CD14-positive monocyte (primary cell): Measurements from ENCODE around the gene TRMT112. TPM values are rescaled to one million over a fixed set of nuclear protein-coding genes. Genes with fewer than 3 reads are reported as not detected.

Source experiments
- DNase-seq, 3 donors: peaks; one replicate each; pipeline ENCODE4 v3.0.0-alpha.2; 2011 to 2022
- H2AFZ ChIP-seq: 2 replicates; pipeline ENCODE4 v1.6.0; 2012; ENCODE audit warnings: mild to moderate bottlenecking, low read depth, low read length, inconsistent platforms; ENCODE audit not compliant: insufficient read depth, poor library complexity, severe bottlenecking
- H3K27ac ChIP-seq, 2 donors: 1 replicate in 1 of 2; 2 replicates in 1 of 2; pipeline ENCODE4 v1.5.1; 2012 to 2013; ENCODE audit warnings: low read length in 2 of 2, control low read depth in 1 of 2, inconsistent platforms in 1 of 2, low read depth in 1 of 2, mild to moderate bottlenecking in 1 of 2
- H3K27me3 ChIP-seq, 2 donors: one replicate each; pipeline versions ENCODE4 v1.6.0 to v1.6.1; 2011 to 2013; ENCODE audit warnings: low read length in 2 of 2; ENCODE audit not compliant: control insufficient read depth in 2 of 2, insufficient read depth in 2 of 2
- H3K36me3 ChIP-seq, 2 donors: replicated peaks in 1 of 2; 1 replicate in 1 of 2; 2 replicates in 1 of 2; pipeline versions ENCODE4 v1.5.1 to v1.6.1; 2012 to 2013; ENCODE audit warnings: low read length in 2 of 2, control low read depth in 1 of 2, inconsistent platforms in 1 of 2, mild to moderate bottlenecking in 1 of 2; ENCODE audit not compliant: insufficient read depth in 2 of 2, control insufficient read depth in 1 of 2
- H3K4me1 ChIP-seq, 2 donors: 1 replicate in 1 of 2; 2 replicates in 1 of 2; pipeline versions ENCODE4 v1.5.1 to v1.6.1; 2012 to 2013; ENCODE audit warnings: low read length in 2 of 2, control low read depth in 1 of 2, inconsistent platforms in 1 of 2, mild to moderate bottlenecking in 1 of 2, moderate library complexity in 1 of 2; ENCODE audit not compliant: insufficient read depth in 2 of 2, control insufficient read depth in 1 of 2
- H3K4me2 ChIP-seq: replicated peaks from 2 replicates; pipeline ENCODE3; 2012; ENCODE audit warnings: low read length, moderate library complexity, mild to moderate bottlenecking; ENCODE audit not compliant: poor library complexity, severe bottlenecking; ENCODE audit errors: extremely low read depth
- H3K4me3 ChIP-seq, 3 experiments: fragments of 200-600 bp in 1 of 3; sonication (generic) in 1 of 3; replicated peaks in 1 of 3; 1 replicate in 2 of 3; 2 replicates in 1 of 3; pipeline ENCODE4 v1.5.1; 2011 to 2013; ENCODE audit warnings: low read length in 3 of 3, mild to moderate bottlenecking in 3 of 3, control low read depth in 2 of 3, low read depth in 2 of 3, inconsistent platforms in 1 of 3, moderate library complexity in 1 of 3
- H3K79me2 ChIP-seq: 2 replicates; pipeline ENCODE4 v1.6.0; 2012; ENCODE audit warnings: mild to moderate bottlenecking, control low read depth, inconsistent platforms, low read length, moderate library complexity; ENCODE audit not compliant: insufficient read depth
- H3K9ac ChIP-seq: 2 replicates; pipeline ENCODE4 v1.6.0; 2017; ENCODE audit warnings: low read length, mild to moderate bottlenecking; ENCODE audit not compliant: insufficient read depth, poor library complexity, severe bottlenecking
- H3K9me3 ChIP-seq, 2 donors: replicated peaks in 1 of 2; 1 replicate in 1 of 2; 2 replicates in 1 of 2; pipeline versions ENCODE4 v1.5.1 to v1.6.1; 2012 to 2013; ENCODE audit warnings: low read length in 2 of 2, control low read depth in 1 of 2; ENCODE audit not compliant: control insufficient read depth in 1 of 2, insufficient read depth in 1 of 2
- H4K20me1 ChIP-seq: 2 replicates; pipeline ENCODE4 v1.6.0; 2012; ENCODE audit warnings: mild to moderate bottlenecking, low read length, control low read depth, moderate library complexity; ENCODE audit not compliant: insufficient read depth
- H3K27ac Mint-ChIP-seq, 7 donors: one replicate each; pipeline ENCODE4 v1.8.0; 2020; ENCODE audit warnings: mild to moderate bottlenecking in 7 of 7, mixed read lengths in 7 of 7, moderate library complexity in 6 of 7, inconsistent platforms in 2 of 7
- H3K27me3 Mint-ChIP-seq, 3 donors: one replicate each; pipeline ENCODE4 v1.8.0; 2021 to 2022; ENCODE audit warnings: low read depth in 3 of 3, mild to moderate bottlenecking in 3 of 3, mixed read lengths in 3 of 3, moderate library complexity in 3 of 3, inconsistent platforms in 1 of 3
- H3K36me3 Mint-ChIP-seq, 2 donors: one replicate each; pipeline ENCODE4 v1.8.0; 2020; ENCODE audit warnings: mixed read lengths in 2 of 2, inconsistent platforms in 1 of 2, mild to moderate bottlenecking in 1 of 2
- H3K4me1 Mint-ChIP-seq: one replicate; pipeline ENCODE4 v1.8.0; 2020; ENCODE audit warnings: mild to moderate bottlenecking, mixed read lengths
- H3K4me3 Mint-ChIP-seq, 2 donors: one replicate each; pipeline ENCODE4 v1.8.0; 2020; ENCODE audit warnings: mild to moderate bottlenecking in 2 of 2, mixed read lengths in 2 of 2, moderate library complexity in 1 of 2
- H3K9me3 Mint-ChIP-seq, 7 donors: one replicate each; pipeline ENCODE4 v1.8.0; 2020 to 2022; ENCODE audit warnings: mixed read lengths in 7 of 7, mild to moderate bottlenecking in 6 of 7, moderate library complexity in 6 of 7, inconsistent platforms in 2 of 7
- CTCF ChIP-seq: fragments of 200-600 bp; IDR thresholded peaks from one replicate; pipeline ENCODE4 v1.8.0; 2022; ENCODE audit warnings: antibody characterized with exemption, mild to moderate bottlenecking
- WGBS: methylation state at CpG from one replicate; pipeline ENCODE4 v1.1.5; 2013; ENCODE audit warnings: missing lambda C conversion rate; ENCODE audit not compliant: insufficient coverage; 5-methylcytosine and 5-hydroxymethylcytosine counted together
- intact Hi-C, 2 donors: fragments of 100-400 bp; cut with micrococcal nuclease; formaldehyde crosslinking; loops; one replicate each; pipeline versions ENCODE4 v1.15.0 to v1.15.1; 2023
- polyA plus RNA-seq, 3 donors: library from polyadenylated mRNA; depleted of rRNA in 1 of 3; unstranded in 2 of 3; stranded (reverse) in 1 of 3; fragments of 300-500 nt in 2 of 3; fragments of >200 nt in 1 of 3; fragmentation: Illumina TruSeq in 2 of 3; gene quantifications; 1 replicate in 2 of 3; 2 replicates in 1 of 3; pipeline ENCODE4 v1.2.3, GENCODE V29; 2012 to 2021

The TRMT112 gene
- polyA plus RNA-seq, 3 donors, result 162 to 298 (median 254) TPM

GRCh38 chr11:64304316-64305072 is 12.9 kb downstream of the TRMT112 start:
- H3K36me3 Mint-ChIP-seq, result peaks cover 12 to 16% of the 10 kb centered on the region in 2 donors
- intact Hi-C loops, result loop anchor here (1.0 to 5.0 kb wide), 8 partner anchors 13 to 98 kb away; partner anchors contain the start of genes FERMT3 (in 2 of the 2), FKBP2 (in 2 of the 2), CCDC88B (in 1 of the 2) and TRMT112 (in 1 of the 2)
- H3K36me3 ChIP-seq, result peaks cover 9 to 16% of the 10 kb centered on the region in 2 donors
- H3K4me1 ChIP-seq, result peaks cover 46 to 54% of the 10 kb centered on the region in 2 donors
- H2AFZ ChIP-seq, result peak overlapping the region; percentile 12
- peaks cover 33% of the 10 kb centered on the region for H3K79me2 ChIP-seq
- H3K9me3 ChIP-seq, result peaks cover 0 to 3% of the 10 kb centered on the region in 2 donors
- H3K4me3 ChIP-seq, result peak overlapping the region; percentile 28 to 91 (median 70)
- WGBS, result under 1% methylated on average over 41 of the region's 46 CpGs
- H4K20me1 ChIP-seq, result peaks cover 30% of the 10 kb centered on the region
- peak; percentile 90 to 93 (median 91) for DNase-seq
- H3K9ac ChIP-seq, result peak overlapping the region; percentile 83
- peak overlapping the region; percentile 96 to 97 for H3K27ac ChIP-seq
- peak overlapping the region; percentile 79 to 89 for H3K4me3 Mint-ChIP-seq
- peaks cover 11 to 15% of the 10 kb centered on the region in 2 donors for H3K27me3 ChIP-seq
- peak overlapping the region; percentile 96 to 99 (median 99) for H3K27ac Mint-ChIP-seq
- peaks cover 19 to 29% (median 27%) of the 10 kb centered on the region in 3 donors for H3K27me3 Mint-ChIP-seq
- peaks cover 52% of the 10 kb centered on the region for H3K4me1 Mint-ChIP-seq
- H3K4me2 ChIP-seq, result peak overlapping the region; percentile 75
- H3K9me3 Mint-ChIP-seq, result peaks cover 0 to 8% (median 4%) of the 10 kb centered on the region in 7 donors
- TF ChIP-seq CTCF, result peak; percentile 95

GRCh38 chr11:64304032-64304315 is 13.4 kb downstream of the TRMT112 start:
- Histone ChIP-seq H3K9me3 (peaks cover 0 to 3% of the 10 kb centered on the region in 2 donors), H3K4me3 (peak overlapping the region; percentile 28 to 91 (median 70)), H3K36me3 (peaks cover 9 to 12% of the 10 kb centered on the region in 2 donors), H3K27me3 (peaks cover 12 to 20% of the 10 kb centered on the region in 2 donors), H3K27ac (peak overlapping the region; percentile 96 to 97), H3K9ac (peak overlapping the region; percentile 83), H2AFZ (no peak overlapping the region), H4K20me1 (peaks cover 26% of the 10 kb centered on the region), H3K4me1 (peaks cover 48 to 59% of the 10 kb centered on the region in 2 donors), H3K79me2 (peaks cover 28% of the 10 kb centered on the region), H3K4me2 (peak overlapping the region; percentile 75)
- TF ChIP-seq CTCF, result no peak
- Mint-ChIP-seq H3K4me3 (peak overlapping the region; percentile 79 to 89), H3K36me3 (peaks cover 11% of the 10 kb centered on the region in 2 donors), H3K4me1 (peaks cover 56% of the 10 kb centered on the region), H3K27ac (peak overlapping the region; percentile 96 to 99 (median 99)), H3K27me3 (peaks cover 24 to 34% (median 33%) of the 10 kb centered on the region in 3 donors), H3K9me3 (peaks cover 0 to 12% (median 6%) of the 10 kb centered on the region in 7 donors)
- DNase-seq, result no peak
- 70% methylated on average over 2 of the region's 5 CpGs for WGBS
- intact Hi-C loops, result loop anchor here (1.0 to 5.0 kb wide), 5 partner anchors 34 to 97 kb away; partner anchors contain the start of genes FKBP2 (in 2 of the 2) and FERMT3 (in 1 of the 2)
